Activated CD8-positive, alpha-beta memory T cell treated with anti-CD3 and anti-CD28 coated beads, Interleukin-2, amount 50 U/mL, for 24 hours (primary cell): ENCODE data around the gene FBXL22.
"Not testable (repeated sequence)": the region's sequence is repeated elsewhere in the genome, so short reads cannot be mapped to it uniquely, and the experiment has no call there.

Experiments
- DNase-seq: peaks from one replicate; pipeline ENCODE4 v3.0.0-alpha.2; 2020; ENCODE audit errors: extremely low read depth

FBXL22 gene

DNA sequence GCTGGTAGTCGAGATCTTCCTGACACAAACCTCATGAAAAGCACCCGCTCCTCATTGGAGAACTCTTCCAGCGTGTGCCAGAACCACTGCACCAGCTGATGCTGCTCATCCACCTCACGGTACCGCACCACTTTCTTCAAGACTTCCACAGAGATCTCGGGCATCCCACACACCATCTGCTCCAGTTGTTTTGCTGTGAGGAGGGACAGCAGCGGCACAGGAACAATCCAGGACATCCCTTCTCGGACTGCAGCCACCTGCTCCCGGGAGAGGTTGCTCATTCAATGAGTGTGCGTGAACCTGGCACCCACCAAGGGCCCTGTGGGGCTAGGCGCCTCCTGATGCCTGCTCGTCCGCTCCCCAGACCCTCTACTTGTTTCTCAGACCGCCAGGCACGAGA lies 15.1 kb downstream of the FBXL22 start:
- DNase-seq, result no peak

DNA sequence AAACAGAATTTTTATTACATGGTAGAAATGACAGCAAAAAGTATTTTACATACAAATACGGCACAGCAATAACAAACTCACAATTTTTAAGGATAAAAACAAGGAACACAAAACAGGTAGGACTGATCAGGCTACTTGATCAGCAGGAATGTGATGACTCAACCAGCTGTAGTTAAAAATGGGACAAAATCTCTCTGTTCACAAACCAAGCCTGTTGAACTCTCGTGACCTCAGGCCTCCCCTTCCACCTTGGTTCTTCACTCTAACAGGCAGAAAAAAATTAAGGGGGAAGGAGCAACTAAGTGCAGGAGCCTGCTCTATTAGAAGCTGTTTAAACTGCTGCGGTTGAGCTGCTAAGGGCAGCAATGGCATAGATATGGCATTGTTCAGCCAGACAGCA lies 18.7 kb downstream of the FBXL22 start:
- no peak for DNase-seq

- not testable (repeated sequence) for DNase-seq
Observed at GRCh38 chr15:63617147-63617546, 20.0 kb downstream of the FBXL22 start.

DNA sequence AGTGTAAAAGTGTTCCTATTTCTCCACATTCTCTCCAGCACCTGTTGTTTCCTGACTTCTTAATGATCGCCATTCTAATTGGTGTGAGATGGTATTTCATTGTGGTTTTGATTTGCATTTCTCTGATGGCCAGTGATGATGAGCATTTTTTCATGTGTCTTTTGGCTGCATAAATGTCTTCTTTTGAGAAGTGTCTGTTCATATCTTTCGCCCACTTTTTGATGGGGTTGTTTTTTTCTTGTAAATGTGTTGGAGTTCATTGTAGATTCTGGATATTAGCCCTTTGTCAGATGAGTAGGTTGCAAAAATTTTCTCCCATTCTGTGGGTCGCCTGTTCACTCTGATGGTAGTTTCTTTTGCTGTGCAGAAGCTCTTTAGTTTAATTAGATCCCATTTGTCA lies 20.4 kb downstream of the FBXL22 start:
- not testable (repeated sequence) for DNase-seq

- not testable (repeated sequence) for DNase-seq
Observed at GRCh38 chr15:63620760-63621159, 23.6 kb downstream of the FBXL22 start.

GRCh38 chr15:63623232-63623969 lies 26.2 kb downstream of the FBXL22 start:
- no peak for DNase-seq

DNA sequence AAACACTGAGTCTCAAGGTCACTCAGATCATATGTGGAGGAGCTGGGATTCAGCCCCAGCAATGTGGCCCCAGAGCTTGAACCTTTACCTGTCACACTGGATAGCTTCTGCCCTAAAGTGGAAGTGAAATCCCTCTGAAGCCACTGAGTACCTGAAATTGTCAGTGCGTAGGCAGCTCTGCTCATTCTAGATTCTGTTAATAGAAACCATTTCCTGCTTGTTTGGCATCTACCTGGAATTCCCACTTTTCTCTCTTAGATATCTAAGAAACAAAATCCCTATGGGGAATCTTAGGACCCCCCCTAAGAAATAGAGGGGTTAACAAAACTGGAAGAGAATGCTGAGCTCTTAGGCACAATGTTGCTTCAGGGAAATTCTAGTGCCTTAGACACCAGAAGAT lies 29.8 kb downstream of the FBXL22 start:
- no peak for DNase-seq

- DNase-seq, result no peak
Observed at GRCh38 chr15:63628123-63628822, 31.1 kb downstream of the FBXL22 start.

GRCh38 chr15:63630036-63630751 lies 33.0 kb downstream of the FBXL22 start:
- DNase-seq, result no peak

GRCh38 chr15:63633312-63633711 lies 36.1 kb downstream of the FBXL22 start:
- no peak for DNase-seq

- no peak for DNase-seq
Observed at GRCh38 chr15:63634154-63634553, 37.0 kb downstream of the FBXL22 start.

GRCh38 chr15:63636518-63637061 lies 39.4 kb downstream of the FBXL22 start:
- no peak for DNase-seq

- no peak for DNase-seq
Observed at GRCh38 chr15:63638839-63639238, 41.7 kb downstream of the FBXL22 start.

DNA sequence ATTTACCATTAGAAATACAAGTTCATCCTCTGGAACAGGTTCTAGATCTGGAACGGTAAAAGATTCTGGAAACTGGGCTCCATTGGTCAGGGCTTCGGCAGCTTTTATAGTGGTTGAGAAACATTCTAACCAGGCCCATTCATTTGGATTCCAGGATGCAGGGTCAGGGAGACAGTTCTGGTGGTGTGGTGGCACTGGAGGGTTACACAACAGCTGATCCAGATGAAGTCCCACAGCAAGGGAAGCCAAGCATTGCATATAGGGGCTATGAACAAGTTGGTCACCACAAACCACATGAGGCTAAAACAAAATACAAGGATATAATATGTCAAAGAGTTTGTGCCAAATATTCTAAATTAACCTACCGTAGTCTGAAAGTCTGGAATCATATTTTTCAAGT lies 43.0 kb downstream of the FBXL22 start:
- no peak for DNase-seq
